Measurements from ENCODE around the gene PKN1. TPM values are rescaled to one million over a fixed set of nuclear protein-coding genes. Genes with fewer than 3 reads are reported as not detected.

PKN1 gene
- total and polyA plus RNA-seq, 2 of the 4 experiments (the other 2 are of a cell fraction) = 39.1 to 41.4 TPM

DNA sequence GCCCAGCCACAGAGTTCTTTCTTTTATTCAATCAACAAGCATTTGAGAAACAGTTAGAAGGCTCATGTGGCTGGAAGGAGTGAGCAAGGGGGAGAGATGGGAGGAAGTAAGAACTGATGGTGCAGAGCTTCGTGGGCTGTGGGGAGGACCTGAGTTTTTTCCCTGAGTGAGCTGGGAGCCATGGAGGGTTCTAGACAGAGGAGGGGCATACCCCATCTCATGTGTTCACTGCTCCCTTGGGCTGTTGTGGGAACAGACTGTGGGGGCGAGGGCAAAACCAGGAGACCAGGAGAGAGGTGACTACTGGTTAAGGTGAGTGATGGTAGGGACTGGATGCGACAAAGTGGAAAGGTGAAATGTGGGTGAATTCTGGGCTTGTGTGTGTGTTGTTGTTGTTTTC is 2.4 kb upstream of the PKN1 start:
- Histone ChIP-seq H3K9me3 (ENCODE audit: control insufficient read depth, insufficient read depth, low read length) (no peaks in the 10 kb centered on the region), H3K9me1 (ENCODE audit: insufficient read depth, low read length) (peaks cover 12% of the 10 kb centered on the region; the same call in 1 of the 2 replicates), H3K4me1 (ENCODE audit: control insufficient read depth, insufficient read depth, low read length) (peaks cover 17% of the 10 kb centered on the region), H3K27me3 (ENCODE audit: control insufficient read depth, insufficient read depth, low read length) (peaks cover 2% of the 10 kb centered on the region; the same call in 1 of the 2 replicates), H4K91ac (ENCODE audit: insufficient read depth, low read depth, low read length) (no peak overlapping the region), H2BK120ac (ENCODE audit: low read depth, low read length) (no peak overlapping the region), H4K5ac (ENCODE audit: low read depth, low read length) (no peak overlapping the region), H3K4me3 (ENCODE audit: insufficient read depth, low read depth, low read length) (no peak overlapping the region), H2BK5ac (ENCODE audit: low read depth, low read length, poor library complexity, severe bottlenecking) (no peak overlapping the region), H3K4me2 (ENCODE audit: low read depth, low read length) (no peak overlapping the region), H3K23ac (ENCODE audit: low read depth, low read length) (no peak overlapping the region), H4K8ac (ENCODE audit: low read depth in 2 of 2, low read length in 2 of 2) (no peak overlapping the region), H2BK20ac (ENCODE audit: low read depth, low read length) (no peak overlapping the region), H3K27ac (ENCODE audit: insufficient read depth, low read length) (no peak overlapping the region), H3K56ac (ENCODE audit: extremely low read depth, insufficient read depth, low read length) (no peak overlapping the region), H2AFZ (replicated peaks; ENCODE audit: low read length, poor library complexity) (no peak overlapping the region), H3K14ac (replicated peaks; ENCODE audit: low read depth, low read length) (no peak overlapping the region), H3K36me3 (ENCODE audit: control insufficient read depth, insufficient read depth, low read length) (no peaks in the 10 kb centered on the region), H3K9ac (ENCODE audit: low read depth, low read length) (no peak overlapping the region), H2AK9ac (replicated peaks; ENCODE audit: low read depth, low read length, poor library complexity) (no peak overlapping the region), H2BK15ac (ENCODE audit: low read depth, low read length) (no peak overlapping the region), H4K20me1 (ENCODE audit: insufficient read depth, low read length) (peaks cover 12% of the 10 kb centered on the region), H2AK5ac (ENCODE audit: low read depth, low read length) (no peak overlapping the region), H3K18ac (ENCODE audit: low read depth, low read length) (no peak overlapping the region), H3K4ac (ENCODE audit: low read depth, low read length) (no peak overlapping the region), H3K79me1 (ENCODE audit: low read depth in 1 of 2, low read length in 2 of 2) (peaks cover 21 to 29% of the 10 kb centered on the region in 2 experiments; a peak in 3 of 4 replicates)
- no CpG with 5 or more reads among the region's 3 CpGs for WGBS, 2 experiments (ENCODE audit: extremely low coverage in 2 of 2, insufficient read length in 1 of 2)
- dilution Hi-C loops (cut with HindIII; ENCODE audit: low sequenced_read_pairs, unreplicated experiment) = no loop called here
- DNase-seq (no peak), ATAC-seq (ENCODE audit: low read depth) (no peak)
- TF ChIP-seq, protein P1, sequence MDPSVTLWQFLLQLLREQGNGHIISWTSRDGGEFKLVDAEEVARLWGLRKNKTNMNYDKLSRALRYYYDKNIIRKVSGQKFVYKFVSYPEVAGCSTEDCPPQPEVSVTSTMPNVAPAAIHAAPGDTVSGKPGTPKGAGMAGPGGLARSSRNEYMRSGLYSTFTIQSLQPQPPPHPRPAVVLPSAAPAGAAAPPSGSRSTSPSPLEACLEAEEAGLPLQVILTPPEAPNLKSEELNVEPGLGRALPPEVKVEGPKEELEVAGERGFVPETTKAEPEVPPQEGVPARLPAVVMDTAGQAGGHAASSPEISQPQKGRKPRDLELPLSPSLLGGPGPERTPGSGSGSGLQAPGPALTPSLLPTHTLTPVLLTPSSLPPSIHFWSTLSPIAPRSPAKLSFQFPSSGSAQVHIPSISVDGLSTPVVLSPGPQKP (IDR thresholded peaks at IDR 0.05; ENCODE audit: borderline replicate concordance, low read depth, low read length) = no peak
- TF ChIP-seq RCOR1 (IDR thresholded peaks at IDR 0.05; ENCODE audit: insufficient replicate concordance, low read length) (no peak), MAFK (IDR thresholded peaks at IDR 0.05; ENCODE audit: low read depth, low read length) (no peak)
- in situ Hi-C loops (cut with MboI; ENCODE audit: low sequenced_read_pairs) = no loop called here
- intact Hi-C loops (cut with micrococcal nuclease) = no loop called here
- ChIA-PET CTCF (interaction anchor here (0.7 kb wide), 1 partner anchor 721 kb away, joined by 7 read pairs; no protein-coding TSS in a partner anchor), POLR2A (ENCODE audit: unreplicated experiment) (no interaction called here)
- no TSS peak for BruUV-seq (replicated peaks)

Data from IMR-90 (cell line).